Colonic mucosa (tissue), 4 donors: ENCODE results near the gene ZNF106. TPM values are rescaled to one million over a fixed set of nuclear protein-coding genes. Genes with fewer than 3 reads are reported as not detected.

Experiments
- DNase-seq: peaks from one replicate; pipeline ENCODE4 v3.0.0-alpha.2; 2020
- H3K27ac ChIP-seq: fragments of 200-600 bp; one replicate; pipeline ENCODE4 v1.8.0; 2021
- H3K27me3 ChIP-seq: fragments of 200-600 bp; one replicate; pipeline ENCODE4 v1.8.0; 2021
- H3K36me3 ChIP-seq: fragments of 200-600 bp; one replicate; pipeline ENCODE4 v1.8.0; 2021
- H3K4me1 ChIP-seq: fragments of 200-600 bp; one replicate; pipeline ENCODE4 v1.8.0; 2021; ENCODE audit warnings: mild to moderate bottlenecking
- H3K4me3 ChIP-seq: fragments of 200-600 bp; one replicate; pipeline ENCODE4 v1.8.0; 2021
- H3K9ac ChIP-seq, 2 donors: one replicate each; pipeline ENCODE4 v1.7.0; 2013; ENCODE audit warnings: control low read depth in 2 of 2, low read depth in 2 of 2, low read length in 2 of 2
- H3K9me3 ChIP-seq: fragments of 200-600 bp; one replicate; pipeline ENCODE4 v1.8.0; 2021
- intact Hi-C: fragments of 100-400 bp; cut with DNase I; formaldehyde crosslinking; loops from one replicate; pipeline ENCODE4 v1.14.1; 2022
- total RNA-seq, 2 donors: library from RNA; stranded (reverse); fragmentation: NEBNext Ultra II Directional in 1 of 2; extraction: Animal tissue kit (Norgen Biotek cat#: 25700) in 1 of 2; gene quantifications; one replicate each; pipeline ENCODE4 v1.2.1, GENCODE V29; 2021
- TF ChIP-seq, protein P1 (sequence below): fragments of 200-600 bp; IDR thresholded peaks from one replicate; pipeline ENCODE4 v1.8.0; 2022; ENCODE audit warnings: antibody characterized with exemption, mild to moderate bottlenecking
- donor health status: healthy.
- donor health status: DM: no; HTN: no; CAD: no.
- donor health status: DM: no; HTN: no; CAD: no.

ZNF106 gene
- total RNA-seq, 2 donors from 2014 or later = 41.9 to 46.9 TPM

DNA sequence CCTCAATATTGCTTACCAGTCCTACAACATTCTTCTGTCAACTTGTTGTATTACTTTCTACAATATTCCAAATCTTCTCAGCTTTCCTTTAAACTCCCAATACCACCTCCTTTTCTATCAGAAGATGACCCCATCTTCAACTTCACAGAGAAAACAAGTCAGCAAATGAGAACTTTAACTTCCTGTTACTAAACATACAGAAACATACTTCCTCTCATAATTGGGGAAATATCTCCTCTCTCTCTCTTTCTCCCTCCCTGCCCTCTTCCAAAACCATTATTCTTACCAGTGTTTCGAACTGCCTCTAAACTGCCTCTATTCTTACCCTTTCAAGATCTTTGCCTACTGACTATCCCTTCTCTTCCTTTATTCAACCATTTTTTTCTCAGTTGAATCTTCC, 2.7 kb upstream of the ZNF106 start:
- Histone ChIP-seq H3K4me1 (peaks cover 9% of the 10 kb centered on the region), H3K9ac (no peak overlapping the region), H3K27ac (peak overlapping the region; percentile 96), H3K27me3 (no peaks in the 10 kb centered on the region), H3K36me3 (no peaks in the 10 kb centered on the region), H3K9me3 (no peaks in the 10 kb centered on the region), H3K4me3 (no peak overlapping the region)
- TF ChIP-seq, protein P1, sequence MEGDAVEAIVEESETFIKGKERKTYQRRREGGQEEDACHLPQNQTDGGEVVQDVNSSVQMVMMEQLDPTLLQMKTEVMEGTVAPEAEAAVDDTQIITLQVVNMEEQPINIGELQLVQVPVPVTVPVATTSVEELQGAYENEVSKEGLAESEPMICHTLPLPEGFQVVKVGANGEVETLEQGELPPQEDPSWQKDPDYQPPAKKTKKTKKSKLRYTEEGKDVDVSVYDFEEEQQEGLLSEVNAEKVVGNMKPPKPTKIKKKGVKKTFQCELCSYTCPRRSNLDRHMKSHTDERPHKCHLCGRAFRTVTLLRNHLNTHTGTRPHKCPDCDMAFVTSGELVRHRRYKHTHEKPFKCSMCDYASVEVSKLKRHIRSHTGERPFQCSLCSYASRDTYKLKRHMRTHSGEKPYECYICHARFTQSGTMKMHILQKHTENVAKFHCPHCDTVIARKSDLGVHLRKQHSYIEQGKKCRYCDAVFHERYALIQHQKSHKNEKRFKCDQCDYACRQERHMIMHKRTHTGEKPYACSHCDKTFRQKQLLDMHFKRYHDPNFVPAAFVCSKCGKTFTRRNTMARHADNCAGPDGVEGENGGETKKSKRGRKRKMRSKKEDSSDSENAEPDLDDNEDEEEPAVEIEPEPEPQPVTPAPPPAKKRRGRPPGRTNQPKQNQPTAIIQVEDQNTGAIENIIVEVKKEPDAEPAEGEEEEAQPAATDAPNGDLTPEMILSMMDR = no peak
- DNase-seq = no peak
- intact Hi-C loops = no loop called here

DNA sequence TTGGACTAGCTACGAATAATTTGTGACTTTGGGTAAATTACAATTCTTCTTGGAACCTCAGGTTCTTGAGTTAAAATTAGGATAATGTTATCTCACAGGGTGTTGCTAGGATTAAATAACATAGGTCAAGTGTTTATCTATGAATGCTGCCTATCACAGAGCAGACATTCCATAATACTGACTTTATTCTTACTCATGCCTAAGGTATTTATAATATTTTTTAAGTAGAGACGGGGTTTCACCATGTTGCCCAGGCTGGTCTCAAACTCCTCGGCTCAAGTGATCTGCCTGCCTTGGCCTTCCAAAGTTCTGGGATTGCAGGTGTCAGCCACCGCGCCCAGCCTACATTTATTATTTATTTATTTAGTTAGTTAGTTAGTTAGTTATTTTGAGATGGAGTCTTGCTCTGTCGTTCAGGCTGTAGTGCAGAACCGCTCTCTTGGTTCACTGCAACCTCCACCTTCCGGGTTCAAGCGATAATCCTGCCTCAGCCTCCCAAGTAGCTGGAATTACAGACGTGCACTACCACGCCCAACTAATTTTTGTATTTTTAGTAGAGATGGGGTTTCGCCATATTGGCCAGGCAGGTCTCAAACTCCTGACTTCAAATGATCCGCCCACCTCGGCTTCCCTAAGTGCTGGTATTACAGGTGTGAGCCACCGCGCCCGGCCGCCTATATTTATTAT, 741 bp upstream of the ZNF106 start:
- H3K4me1 ChIP-seq = peaks cover 9% of the 10 kb centered on the region
- H3K27ac ChIP-seq = peak overlapping the region; percentile 93
- no peaks in the 10 kb centered on the region for H3K36me3 ChIP-seq
- H3K4me3 ChIP-seq = peak overlapping the region; percentile 81
- no peaks in the 10 kb centered on the region for H3K9me3 ChIP-seq
- H3K9ac ChIP-seq = peak overlapping the region; percentile 93 to 99
- intact Hi-C loops = no loop called here
- no peak for DNase-seq
- TF ChIP-seq, protein P1 = no peak
- no peaks in the 10 kb centered on the region for H3K27me3 ChIP-seq

DNA sequence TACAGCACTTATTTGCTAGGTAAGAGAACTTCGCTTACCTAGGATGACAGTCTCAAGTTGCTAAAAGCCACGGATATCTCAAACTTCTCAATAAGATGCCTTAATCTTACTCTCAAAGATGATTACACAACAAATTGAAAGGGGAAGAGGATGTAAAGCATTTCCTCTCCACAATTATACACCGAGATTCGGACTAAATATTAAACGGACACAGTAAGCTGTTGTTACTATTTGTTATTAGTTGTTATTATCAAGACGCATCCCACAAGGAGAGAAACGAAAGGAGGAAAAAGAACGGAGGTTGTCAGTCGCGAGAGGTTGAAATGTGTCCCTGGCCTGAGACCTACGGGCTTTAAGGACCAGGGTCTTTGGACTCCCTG, 660 bp downstream of the ZNF106 start:
- H3K4me3 ChIP-seq = peak overlapping the region; percentile 81
- no peaks in the 10 kb centered on the region for H3K27me3 ChIP-seq
- peak overlapping the region; percentile 90 to 99 for H3K9ac ChIP-seq
- H3K9me3 ChIP-seq = no peaks in the 10 kb centered on the region
- peak overlapping the region; percentile 93 for H3K27ac ChIP-seq
- no peak for DNase-seq
- no peaks in the 10 kb centered on the region for H3K36me3 ChIP-seq
- H3K4me1 ChIP-seq = peaks cover 3% of the 10 kb centered on the region
- intact Hi-C loops = no loop called here
- TF ChIP-seq, protein P1 = no peak

DNA sequence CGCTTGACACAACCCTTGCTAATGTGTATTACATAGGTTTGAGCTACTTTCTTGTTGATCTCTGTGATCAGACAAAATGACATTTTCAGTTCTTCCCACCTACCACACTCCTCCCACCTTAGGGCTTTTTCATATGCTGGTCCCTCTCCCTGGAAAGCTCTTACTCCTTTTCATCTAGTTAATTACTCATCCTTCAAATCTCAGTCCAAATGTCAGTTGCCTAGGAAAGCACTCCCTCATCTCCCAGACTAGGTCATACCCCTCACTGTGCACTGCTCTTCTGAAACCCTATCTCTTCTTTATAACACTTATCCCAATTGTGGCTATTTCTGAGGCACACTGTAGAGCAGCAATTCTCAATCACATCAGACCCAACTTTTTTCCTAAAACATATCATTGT, 7.3 kb downstream of the ZNF106 start:
- H3K9me3 ChIP-seq = no peaks in the 10 kb centered on the region
- H3K9ac ChIP-seq = no peak overlapping the region
- H3K36me3 ChIP-seq = no peaks in the 10 kb centered on the region
- no peak overlapping the region for H3K27ac ChIP-seq
- no peak overlapping the region for H3K4me3 ChIP-seq
- intact Hi-C loops = no loop called here
- TF ChIP-seq, protein P1 = no peak
- DNase-seq = no peak
- no peaks in the 10 kb centered on the region for H3K4me1 ChIP-seq
- no peaks in the 10 kb centered on the region for H3K27me3 ChIP-seq

DNA sequence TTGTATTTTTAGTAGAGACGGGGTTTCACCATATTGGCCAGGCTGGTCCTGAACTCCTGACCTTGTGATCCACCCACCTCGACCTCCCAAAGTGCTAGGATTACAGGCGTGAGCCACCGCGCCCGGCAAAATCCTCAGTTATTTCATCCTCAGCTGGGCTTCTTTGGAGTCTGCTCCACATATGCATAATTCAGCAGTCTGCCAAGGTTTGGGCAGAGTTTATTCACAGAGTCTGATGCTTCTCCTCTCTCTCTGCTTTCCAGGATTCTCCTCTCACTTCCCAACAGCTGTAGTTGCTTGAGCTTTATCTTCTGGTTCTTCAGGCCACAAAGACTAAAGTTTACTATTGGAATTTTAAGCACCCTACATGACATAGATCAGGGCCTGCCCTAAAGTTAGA, 8.2 kb downstream of the ZNF106 start:
- H3K27ac ChIP-seq = no peak overlapping the region
- intact Hi-C loops = no loop called here
- no peaks in the 10 kb centered on the region for H3K36me3 ChIP-seq
- H3K27me3 ChIP-seq = no peaks in the 10 kb centered on the region
- TF ChIP-seq, protein P1 = no peak
- no peak for DNase-seq
- H3K4me3 ChIP-seq = no peak overlapping the region
- H3K9ac ChIP-seq = no peak overlapping the region
- H3K9me3 ChIP-seq = no peaks in the 10 kb centered on the region
- H3K4me1 ChIP-seq = no peaks in the 10 kb centered on the region
